GM12865 (cell line): ENCODE measurements around the gene SOX15.
A peak's percentile ranks its signal among the peaks of the same experiment; 100 is the strongest.

Experiments
- DNase-seq: peaks from one replicate; pipeline ENCODE4 v3.0.0; 2010; ENCODE audit warnings: low read depth
- H3K4me3 ChIP-seq: 2 replicates; pipeline ENCODE4 v1.5.1; 2011; ENCODE audit warnings: mild to moderate bottlenecking, low read depth, low read length, control low read depth
- CTCF ChIP-seq: IDR thresholded peaks from 2 replicates; pipeline ENCODE4 v1.5.1; 2011; ENCODE audit warnings: low read length, control low read depth, low read depth, inconsistent platforms; ENCODE audit not compliant: insufficient read depth; ENCODE audit errors: missing control alignments

The SOX15 gene

GRCh38 chr17:7548585-7549400 lies 41.1 kb downstream of the SOX15 start, which contains the start of gene TNFSF12:
TSS of gene TNFSF12 (plus strand) at chr17:7549058. CDS start at chr17:7549154, 96 bp downstream.
- no peak for DNase-seq

GRCh38 chr17:7544911-7545310 lies 45.0 kb downstream of the SOX15 start:
- no peak overlapping the region for H3K4me3 ChIP-seq
- no peak for TF ChIP-seq CTCF
- no peak for DNase-seq

More at GRCh38 chr17:7548585-7549400, 41.1 kb downstream of the SOX15 start, which contains the start of gene TNFSF12:
- TF ChIP-seq CTCF, result no peak
- H3K4me3 ChIP-seq, result peak within 1 kb of the TSS; percentile 46

GRCh38 chr17:7541074-7541621 lies 48.7 kb downstream of the SOX15 start:
- no peak overlapping the region for H3K4me3 ChIP-seq
- no peak for TF ChIP-seq CTCF
- no peak for DNase-seq

GRCh38 chr17:7538891-7539545 lies 50.9 kb downstream of the SOX15 start:
- no peak for DNase-seq
- no peak overlapping the region for H3K4me3 ChIP-seq

More at GRCh38 chr17:7538891-7539545, 50.9 kb downstream of the SOX15 start:
- TF ChIP-seq CTCF, result no peak
